Right atrium auricular region (tissue), 2 donors: ENCODE measurements around the gene ARTN. TPM values are rescaled to one million over a fixed set of nuclear protein-coding genes. Genes with fewer than 3 reads are reported as not detected.

Source experiments
- DNase-seq: peaks from one replicate; pipeline ENCODE4 v3.0.0-alpha.2; 2019; ENCODE audit warnings: low spot score
- H3K27ac ChIP-seq, 2 donors: fragments of 200-600 bp; sonication (generic); 1 replicate in 1 of 2; 2 replicates in 1 of 2; pipeline ENCODE4 v1.5.1; 2016 to 2019
- H3K27me3 ChIP-seq, 2 donors: fragments of 200-600 bp; sonication (generic); one replicate each; pipeline versions ENCODE4 v1.5.1 to v1.6.0; 2017 to 2019
- H3K36me3 ChIP-seq: fragments of 200-600 bp; sonication (generic); one replicate; pipeline ENCODE4 v1.5.1; 2016
- H3K4me1 ChIP-seq, 2 donors: fragments of 200-600 bp; sonication (generic); one replicate each; pipeline versions ENCODE4 v1.5.1 to v1.6.0; 2017 to 2019
- H3K4me3 ChIP-seq, 2 donors: fragments of 200-600 bp; sonication (generic); 1 replicate in 1 of 2; 2 replicates in 1 of 2; pipeline ENCODE4 v1.5.1; 2017 to 2019; ENCODE audit warnings: mild to moderate bottlenecking in 1 of 2, moderate library complexity in 1 of 2
- H3K9me3 ChIP-seq, 2 donors: fragments of 200-600 bp; sonication (generic); one replicate each; pipeline ENCODE4 v1.5.1; 2019
- total RNA-seq, 2 donors: library from RNA; depleted of rRNA; stranded (reverse); fragments of >200 nt; gene quantifications; one replicate each; pipeline ENCODE4 v1.1.0, GENCODE V29; 2016
- TF ChIP-seq, protein P1 (sequence below), 2 donors: fragments of 200-600 bp; sonication (generic); IDR thresholded peaks; one replicate each; pipeline ENCODE4 v1.5.1; 2019; ENCODE audit warnings: antibody characterized with exemption in 2 of 2

Gene ARTN
- total RNA-seq, 2 donors from 2014 or later, result 0.75 TPM; not detected in 1

GRCh38 chr1:43971336-43971980 lies 37.9 kb downstream of the ARTN start:
- TF ChIP-seq, protein P1, sequence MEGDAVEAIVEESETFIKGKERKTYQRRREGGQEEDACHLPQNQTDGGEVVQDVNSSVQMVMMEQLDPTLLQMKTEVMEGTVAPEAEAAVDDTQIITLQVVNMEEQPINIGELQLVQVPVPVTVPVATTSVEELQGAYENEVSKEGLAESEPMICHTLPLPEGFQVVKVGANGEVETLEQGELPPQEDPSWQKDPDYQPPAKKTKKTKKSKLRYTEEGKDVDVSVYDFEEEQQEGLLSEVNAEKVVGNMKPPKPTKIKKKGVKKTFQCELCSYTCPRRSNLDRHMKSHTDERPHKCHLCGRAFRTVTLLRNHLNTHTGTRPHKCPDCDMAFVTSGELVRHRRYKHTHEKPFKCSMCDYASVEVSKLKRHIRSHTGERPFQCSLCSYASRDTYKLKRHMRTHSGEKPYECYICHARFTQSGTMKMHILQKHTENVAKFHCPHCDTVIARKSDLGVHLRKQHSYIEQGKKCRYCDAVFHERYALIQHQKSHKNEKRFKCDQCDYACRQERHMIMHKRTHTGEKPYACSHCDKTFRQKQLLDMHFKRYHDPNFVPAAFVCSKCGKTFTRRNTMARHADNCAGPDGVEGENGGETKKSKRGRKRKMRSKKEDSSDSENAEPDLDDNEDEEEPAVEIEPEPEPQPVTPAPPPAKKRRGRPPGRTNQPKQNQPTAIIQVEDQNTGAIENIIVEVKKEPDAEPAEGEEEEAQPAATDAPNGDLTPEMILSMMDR (IDR thresholded peaks at IDR 0.05), result no peak
- H3K27ac ChIP-seq, result no peak overlapping the region
- H3K9me3 ChIP-seq, result no peaks in the 10 kb centered on the region
- peaks cover 10% of the 10 kb centered on the region for H3K36me3 ChIP-seq
- H3K4me3 ChIP-seq, result no peak overlapping the region
- H3K4me1 ChIP-seq, result peaks cover 3 to 37% of the 10 kb centered on the region in 2 donors
- H3K27me3 ChIP-seq, result no peaks in the 10 kb centered on the region
- DNase-seq, result no peak

- Histone ChIP-seq H3K27ac (peak overlapping the region; percentile 95 to 97), H3K4me1 (peaks cover 3 to 57% of the 10 kb centered on the region in 2 donors), H3K4me3 (peak overlapping the region; percentile 96), H3K36me3 (peaks cover 28% of the 10 kb centered on the region), H3K9me3 (no peaks in the 10 kb centered on the region), H3K27me3 (no peaks in the 10 kb centered on the region)
- DNase-seq, result no peak
- TF ChIP-seq, protein P1 (IDR thresholded peaks at IDR 0.05), result no peak
These were observed 40.4 kb downstream of the ARTN start for GRCh38 chr1:43973981-43974442.

DNA sequence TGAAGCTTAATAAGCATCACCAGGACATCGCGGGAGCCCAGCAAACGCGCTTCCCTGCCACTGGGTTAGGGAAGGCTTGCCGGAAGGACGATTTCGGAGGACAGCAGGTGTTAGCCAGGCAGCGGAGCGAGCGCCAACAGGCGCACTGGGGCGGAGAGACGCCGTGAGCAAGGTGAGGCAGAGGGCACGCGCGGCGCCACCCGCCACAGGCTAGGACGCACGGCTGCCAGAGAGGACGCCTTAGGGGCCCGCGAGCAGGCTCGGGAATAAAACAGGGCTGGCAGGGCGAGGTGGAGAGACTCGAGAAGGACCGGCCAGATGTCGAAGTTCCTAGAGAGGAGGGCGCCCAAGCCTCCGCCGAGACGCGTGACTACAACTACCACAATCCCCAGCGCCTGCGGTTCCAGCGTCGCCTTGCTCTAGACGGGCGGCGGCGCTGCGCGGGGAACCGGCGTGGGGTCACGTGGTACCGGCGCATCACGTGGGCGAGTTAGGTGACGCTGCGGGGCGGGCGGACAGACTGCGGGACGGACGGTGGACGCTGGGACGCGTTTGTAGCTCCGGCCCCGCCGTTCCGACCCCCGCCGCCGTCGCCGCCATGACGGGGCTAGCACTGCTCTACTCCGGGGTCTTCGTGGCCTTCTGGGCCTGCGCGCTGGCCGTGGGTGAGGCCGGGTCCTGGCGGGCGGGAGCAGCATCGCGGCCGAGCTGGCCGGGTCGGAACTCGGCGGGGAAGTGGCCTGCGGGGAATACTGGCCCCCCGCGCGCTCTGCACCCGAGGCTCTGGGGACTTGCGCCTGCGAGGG lies 41.0 kb downstream of the ARTN start, which contains the start of gene ATP6V0B:
Gene ATP6V0B (plus strand): TSS at position 518 of the 806 bp plus-strand sequence. CDS start 81 bp downstream, at position 599.
- H3K36me3 ChIP-seq, result peaks cover 28% of the 10 kb centered on the region
- DNase-seq, result peak; percentile 98
- no peaks in the 10 kb centered on the region for H3K27me3 ChIP-seq
- H3K27ac ChIP-seq, result peak within 1 kb of the TSS; percentile 95 to 97
- no peaks in the 10 kb centered on the region for H3K9me3 ChIP-seq
- peak within 1 kb of the TSS; percentile 96 for H3K4me3 ChIP-seq
- TF ChIP-seq, protein P1 (IDR thresholded peaks at IDR 0.05), result peak in 1 of 2 donors; percentile 46
- peaks cover 3 to 57% of the 10 kb centered on the region in 2 donors for H3K4me1 ChIP-seq

- H3K27ac ChIP-seq, result peak overlapping the region; percentile 95 to 97
These were observed 41.8 kb downstream of the ARTN start for GRCh38 chr1:43975249-43975961.

GRCh38 chr1:43976045-43976444 lies 42.4 kb downstream of the ARTN start:
- H3K27ac ChIP-seq, result peak overlapping the region in 1 of 2 donors; percentile 95
- no peaks in the 10 kb centered on the region for H3K9me3 ChIP-seq
- H3K27me3 ChIP-seq, result no peaks in the 10 kb centered on the region
- H3K4me1 ChIP-seq, result peaks cover 3 to 54% of the 10 kb centered on the region in 2 donors
- peaks cover 28% of the 10 kb centered on the region for H3K36me3 ChIP-seq
- H3K4me3 ChIP-seq, result peak overlapping the region; percentile 96
- DNase-seq, result no peak
- TF ChIP-seq, protein P1 (IDR thresholded peaks at IDR 0.05), result no peak

More at GRCh38 chr1:43975249-43975961, 41.8 kb downstream of the ARTN start:
- Histone ChIP-seq H3K36me3 (peaks cover 28% of the 10 kb centered on the region), H3K4me3 (peak overlapping the region; percentile 96), H3K9me3 (no peaks in the 10 kb centered on the region), H3K27me3 (no peaks in the 10 kb centered on the region), H3K4me1 (peaks cover 3 to 60% of the 10 kb centered on the region in 2 donors)
- TF ChIP-seq, protein P1 (IDR thresholded peaks at IDR 0.05), result no peak
- peak; percentile 73 for DNase-seq
